DMS79 treated with DMSO at 0.1 percent for 48 hours (cell line): Measurements from ENCODE around the gene ARMC2.
"Not testable (repeated sequence)": the region's sequence is repeated elsewhere in the genome, so short reads cannot be mapped to it uniquely, and the experiment has no call there.

Experiments
- DNase-seq: peaks from one replicate; lab custom pipeline; 2025; lab: John Stamatoyannopoulos, UW

The ARMC2 gene

GRCh38 chr6:108848116-108848868 lies at the start of gene ARMC2:
TSS of gene ARMC2 (plus strand) at chr6:108848422. CDS start at chr6:108854268, 5,846 bp downstream.
- peak; percentile 83 for DNase-seq

GRCh38 chr6:108798670-108799353 lies 49.4 kb upstream of the ARMC2 start:
- no peak for DNase-seq

GRCh38 chr6:108799354-108799717 lies 48.9 kb upstream of the ARMC2 start:
- DNase-seq, result no peak

GRCh38 chr6:108799791-108800190 lies 48.4 kb upstream of the ARMC2 start:
- no peak for DNase-seq

- no peak for DNase-seq
These were observed 47.8 kb upstream of the ARMC2 start for GRCh38 chr6:108800427-108800864.

GRCh38 chr6:108801366-108801765 lies 46.9 kb upstream of the ARMC2 start:
- DNase-seq, result no peak

- DNase-seq, result no peak
These were observed 44.2 kb upstream of the ARMC2 start for GRCh38 chr6:108803982-108804490.

GRCh38 chr6:108804956-108805355 lies 43.3 kb upstream of the ARMC2 start:
- no peak for DNase-seq

GRCh38 chr6:108805611-108806167 lies 42.5 kb upstream of the ARMC2 start:
- DNase-seq, result no peak

- DNase-seq, result no peak
These were observed 42.1 kb upstream of the ARMC2 start for GRCh38 chr6:108806171-108806570.

- no peak for DNase-seq
These were observed 41.6 kb upstream of the ARMC2 start for GRCh38 chr6:108806665-108807064.

GRCh38 chr6:108807928-108808327 lies 40.3 kb upstream of the ARMC2 start:
- DNase-seq, result no peak

GRCh38 chr6:108809211-108809610 lies 39.0 kb upstream of the ARMC2 start:
- no peak for DNase-seq

- DNase-seq, result no peak
These were observed 38.1 kb upstream of the ARMC2 start for GRCh38 chr6:108810057-108810643.

- no peak for DNase-seq
These were observed 36.7 kb upstream of the ARMC2 start for GRCh38 chr6:108811490-108811889.

- DNase-seq, result not testable (repeated sequence)
These were observed 35.0 kb upstream of the ARMC2 start for GRCh38 chr6:108813218-108813617.

GRCh38 chr6:108817276-108817675 lies 30.9 kb upstream of the ARMC2 start:
- DNase-seq, result not testable (repeated sequence)

GRCh38 chr6:108820006-108820405 lies 28.2 kb upstream of the ARMC2 start:
- DNase-seq, result no peak

GRCh38 chr6:108822401-108822800 lies 25.8 kb upstream of the ARMC2 start:
- DNase-seq, result no peak

- DNase-seq, result no peak
These were observed 22.9 kb upstream of the ARMC2 start for GRCh38 chr6:108825326-108825725.

GRCh38 chr6:108831104-108831503 lies 17.1 kb upstream of the ARMC2 start:
- DNase-seq, result no peak

GRCh38 chr6:108832738-108833137 lies 15.5 kb upstream of the ARMC2 start:
- DNase-seq, result no peak
